ENCODE measurements around the gene TCF7L2. TPM values are rescaled to one million over a fixed set of nuclear protein-coding genes. Genes with fewer than 3 reads are reported as not detected.

TCF7L2 gene
- total and polyA plus RNA-seq, 9 of the 15 experiments (the other 6 are each of a cell fraction or from before 2014, with no cell fraction given): 0.32 to 2.8 (median 0.92) TPM

GRCh38 chr10:113158183-113158582, 208.1 kb downstream of the TCF7L2 start:
- H3K4me3 ChIP-seq: no peak overlapping the region
- no peaks in the 10 kb centered on the region for H3K79me2 ChIP-seq (ENCODE audit: control insufficient read depth, insufficient read depth, low read length)
- WGBS (ENCODE audit: insufficient coverage, low coverage, missing lambda C conversion rate): 29% methylated on average over 3 of the region's 3 CpGs
- no peaks in the 10 kb centered on the region for H3K36me3 ChIP-seq (ENCODE audit: control insufficient read depth, insufficient read depth, low read length)
- no peaks in the 10 kb centered on the region for H3K4me1 ChIP-seq (replicated peaks in 1 of 2; ENCODE audit: control insufficient read depth in 2 of 2, insufficient read depth in 2 of 2, low read length in 2 of 2)
- no TSS peak for BruUV-seq (replicated peaks)
- H4K20me1 ChIP-seq (replicated peaks; ENCODE audit: control insufficient read depth, insufficient read depth, low read length): no peaks in the 10 kb centered on the region
- no peak overlapping the region for H2AFZ ChIP-seq (ENCODE audit: low read depth, low read length)
- no peaks in the 10 kb centered on the region for H3K9me1 ChIP-seq (ENCODE audit: control insufficient read depth, insufficient read depth, low read length)
- no peak for FAIRE-seq
- in situ Hi-C loops (cut with MboI) (no loop called here), intact Hi-C loops (cut with micrococcal nuclease) (no loop called here)
- peak in 2 of 4 experiments; percentile 13 to 14 for DNase-seq (ENCODE audit: extremely low read depth in 1 of 4, low spot score in 3 of 4)
- H3K27ac ChIP-seq (ENCODE audit: extremely low read depth, low read depth, low read length): no peak overlapping the region
- ChIA-PET POLR2A (no interaction called here), CTCF (ENCODE audit: low intra/inter-chr PET ratio) (no interaction called here)
- no peaks in the 10 kb centered on the region for H3K9me3 ChIP-seq (replicated peaks; ENCODE audit: control insufficient read depth, insufficient read depth, low read depth, low read length)
- H3K9ac ChIP-seq (ENCODE audit: insufficient read depth in 1 of 2, low read depth in 2 of 2, low read length in 2 of 2): no peak overlapping the region
- H3K4me2 ChIP-seq (ENCODE audit: insufficient read depth, low read length): no peak overlapping the region
- no peak for TF ChIP-seq ZNF143 (CRISPR knock-in tag; IDR thresholded peaks at IDR 0.05)
- TF ChIP-seq TSC22D4 (tag; IDR thresholded peaks at IDR 0.05): no peak
- no peak for TF ChIP-seq E2F8 (IDR thresholded peaks at IDR 0.05; ENCODE audit: low read depth, partially characterized antibody)
- TF ChIP-seq FOSL1 (tag; conservative IDR thresholded peaks at IDR 0.05): no peak
- no peak for TF ChIP-seq NELFE (IDR thresholded peaks at IDR 0.05; ENCODE audit: insufficient read depth, insufficient read length)
- no peak for TF ChIP-seq ZNF324 (CRISPR knock-in tag; IDR thresholded peaks at IDR 0.05)
- TF ChIP-seq ELK1 (CRISPR knock-in tag; IDR thresholded peaks at IDR 0.05): no peak
- no peak for TF ChIP-seq ATF1 (CRISPR knock-in tag; IDR thresholded peaks at IDR 0.05)
- no peak for TF ChIP-seq ATF1 (tag; IDR thresholded peaks at IDR 0.05)
- no peak for TF ChIP-seq CBX5 (IDR thresholded peaks at IDR 0.05; ENCODE audit: borderline replicate concordance, low read depth)
- TF ChIP-seq NONO (IDR thresholded peaks at IDR 0.05; ENCODE audit: low read depth in 2 of 2, low read length in 1 of 2): no peak
- no peak for TF ChIP-seq SRF (CRISPR knock-in tag; IDR thresholded peaks at IDR 0.05)
- TF ChIP-seq GABPA (tag; conservative IDR thresholded peaks at IDR 0.05; ENCODE audit: low read depth): no peak
- no peak for TF ChIP-seq ERF (CRISPR knock-in tag; IDR thresholded peaks at IDR 0.05)
- no peak for TF ChIP-seq ILK (tag; IDR thresholded peaks at IDR 0.05; ENCODE audit: borderline replicate concordance, low read depth)
- no peak for TF ChIP-seq TOE1 (IDR thresholded peaks at IDR 0.05; ENCODE audit: borderline replicate concordance)
- TF ChIP-seq TOE1 (CRISPR knock-in tag; IDR thresholded peaks at IDR 0.05; ENCODE audit: borderline replicate concordance, low read depth): no peak
- TF ChIP-seq BHLHE40 (IDR thresholded peaks at IDR 0.05; ENCODE audit: low read length): no peak
- peaks cover 0 to 4% of the 10 kb centered on the region in 2 experiments; a peak in 1 of 5 replicates for H3K27me3 ChIP-seq (ENCODE audit: control insufficient read depth in 2 of 2, insufficient read depth in 2 of 2, low read length in 2 of 2)
- no peak for ATAC-seq
